Upper lobe of right lung (tissue), 1 donor: Measurements from ENCODE around the gene SCARB1. TPM values are rescaled to one million over a fixed set of nuclear protein-coding genes. Genes with fewer than 3 reads are reported as not detected.

ENCODE experiments used
- ATAC-seq: fragments of 200-7000 bp; cut with Tn5 transposase; one replicate; pipeline ENCODE4 v1.9.1; 2020; ENCODE audit warnings: mild to moderate bottlenecking, moderate library complexity
- DNase-seq: peaks from one replicate; pipeline ENCODE4 v3.0.0-alpha.2; 2020
- H3K27ac ChIP-seq: fragments of 200-600 bp; one replicate; pipeline ENCODE4 v1.8.0; 2022
- H3K27me3 ChIP-seq: fragments of 200-600 bp; one replicate; pipeline ENCODE4 v1.8.0; 2022; ENCODE audit warnings: mild to moderate bottlenecking
- H3K36me3 ChIP-seq: fragments of 200-600 bp; one replicate; pipeline ENCODE4 v1.8.0; 2022
- H3K4me1 ChIP-seq: fragments of 200-600 bp; one replicate; pipeline ENCODE4 v1.8.0; 2022
- H3K4me3 ChIP-seq: fragments of 200-600 bp; one replicate; pipeline ENCODE4 v1.8.0; 2022; ENCODE audit warnings: mild to moderate bottlenecking
- H3K9me3 ChIP-seq: fragments of 200-600 bp; one replicate; pipeline ENCODE4 v1.8.0; 2022
- CTCF ChIP-seq: fragments of 200-600 bp; IDR thresholded peaks from one replicate; pipeline ENCODE4 v1.8.0; 2022; ENCODE audit warnings: antibody characterized with exemption
- intact Hi-C: fragments of 100-400 bp; cut with DNase I; formaldehyde crosslinking; loops from one replicate; pipeline ENCODE4 v1.11.0; 2022
- total RNA-seq: library from RNA; stranded (reverse); fragmentation: NEBNext Ultra II Directional; extraction: Animal tissue kit (Norgen Biotek cat#: 25700); gene quantifications from one replicate; pipeline ENCODE4 v1.2.1, GENCODE V29; 2021
- donor health status: DM: no; HTN: yes; CAD: no; lungs with severe emphysema.

The SCARB1 gene
- total RNA-seq, 1 donor from 2014 or later, result 35.3 TPM

- Histone ChIP-seq H3K36me3 (no peaks in the 10 kb centered on the region), H3K27ac (peak overlapping the region; percentile 72), H3K9me3 (no peaks in the 10 kb centered on the region), H3K4me1 (peaks cover 28% of the 10 kb centered on the region), H3K4me3 (no peak overlapping the region), H3K27me3 (no peaks in the 10 kb centered on the region)
- intact Hi-C loops, result loop anchor here (5.0 to 10.0 kb wide), 2 partner anchors 202 to 730 kb away; partner anchors contain the start of gene NCOR2
- DNase-seq (peak; percentile 89), ATAC-seq (peak; percentile 90)
- peak; percentile 100 for TF ChIP-seq CTCF
Measured at GRCh38 chr12:124767066-124767821, 96.4 kb downstream of the SCARB1 start.

GRCh38 chr12:124766727-124767065 lies 97.0 kb downstream of the SCARB1 start:
- H3K36me3 ChIP-seq, result no peaks in the 10 kb centered on the region
- no peak for TF ChIP-seq CTCF
- ATAC-seq, result no peak
- H3K4me1 ChIP-seq, result peaks cover 24% of the 10 kb centered on the region
- no peaks in the 10 kb centered on the region for H3K27me3 ChIP-seq
- H3K4me3 ChIP-seq, result no peak overlapping the region
- H3K9me3 ChIP-seq, result no peaks in the 10 kb centered on the region
- intact Hi-C loops, result loop anchor here (5.0 to 10.0 kb wide), 2 partner anchors 202 to 729 kb away; partner anchors contain the start of gene NCOR2
- DNase-seq, result no peak
- H3K27ac ChIP-seq, result peak overlapping the region; percentile 72

GRCh38 chr12:124765581-124766489 lies 97.8 kb downstream of the SCARB1 start:
- no peak for ATAC-seq
- Histone ChIP-seq H3K4me1 (peaks cover 24% of the 10 kb centered on the region), H3K4me3 (no peak overlapping the region), H3K9me3 (no peaks in the 10 kb centered on the region), H3K27me3 (no peaks in the 10 kb centered on the region), H3K27ac (peak overlapping the region; percentile 72), H3K36me3 (no peaks in the 10 kb centered on the region)
- no peak for TF ChIP-seq CTCF
- intact Hi-C loops, result loop anchor here (5.0 to 10.0 kb wide), 2 partner anchors 201 to 729 kb away; partner anchors contain the start of gene NCOR2
- no peak for DNase-seq

GRCh38 chr12:124764870-124765580 lies 98.6 kb downstream of the SCARB1 start:
- Histone ChIP-seq H3K27me3 (no peaks in the 10 kb centered on the region), H3K36me3 (no peaks in the 10 kb centered on the region), H3K4me3 (no peak overlapping the region), H3K4me1 (peaks cover 30% of the 10 kb centered on the region), H3K27ac (peak overlapping the region; percentile 72), H3K9me3 (no peaks in the 10 kb centered on the region)
- DNase-seq, result no peak
- TF ChIP-seq CTCF, result no peak
- intact Hi-C loops, result loop anchor here (5.0 to 10.0 kb wide), 2 partner anchors 200 to 728 kb away; partner anchors contain the start of gene NCOR2
- ATAC-seq, result peak; percentile 4

GRCh38 chr12:124764451-124764850 lies 99.2 kb downstream of the SCARB1 start:
- peaks cover 36% of the 10 kb centered on the region for H3K4me1 ChIP-seq
- no peaks in the 10 kb centered on the region for H3K36me3 ChIP-seq
- intact Hi-C loops, result loop anchor here (10.0 kb wide), 1 partner anchor 200 kb away; the partner anchor contains the start of gene NCOR2
- ATAC-seq (peak; percentile 28), DNase-seq (no peak)
- H3K9me3 ChIP-seq, result no peaks in the 10 kb centered on the region
- H3K27ac ChIP-seq, result peak overlapping the region; percentile 72
- TF ChIP-seq CTCF, result peak; percentile 83
- H3K4me3 ChIP-seq, result no peak overlapping the region
- H3K27me3 ChIP-seq, result no peaks in the 10 kb centered on the region
